Right lobe of liver (tissue), 4 donors: ENCODE results near the gene KLRC2.

Experiments
- CTCF ChIP-seq, 4 donors: fragments of 200-600 bp in 3 of 4; fragments of 450-650 bp in 1 of 4; IDR thresholded peaks; one replicate each; pipeline versions ENCODE4 v1.5.1 to v1.8.0; 2016 to 2022; ENCODE audit warnings: antibody characterized with exemption in 4 of 4, mild to moderate bottlenecking in 2 of 4
- POLR2A ChIP-seq: fragments of 450-650 bp; IDR thresholded peaks from one replicate; pipeline ENCODE4 v1.6.1; 2017; ENCODE audit warnings: antibody characterized with exemption, mild to moderate bottlenecking
- donor health status: DM: no; HTN: no; CAD: no.
- donor health status: DM: no; HTN: no; CAD: no.
- donor health status: DM: no; HTN: yes; CAD: no.

- no peak for TF ChIP-seq CTCF (IDR thresholded peaks at IDR 0.05)
- TF ChIP-seq POLR2A: no peak
Measured at GRCh38 chr12:10405294-10405693, 30.5 kb downstream of the KLRC2 start.
